ENCODE data around the gene C2orf69. TPM values are rescaled to one million over a fixed set of nuclear protein-coding genes. Genes with fewer than 3 reads are reported as not detected.

C2orf69 gene
- total and polyA plus RNA-seq, 2 of the 8 experiments (the other 6 are each of a cell fraction or from before 2014, with no cell fraction given) = 3.9 to 32.0 TPM

- Histone ChIP-seq H3K23me2 (ENCODE audit: low read depth, low read length) (0 out of 2 replicates have a peak, but pooled peaks cover 1% of the 10 kb centered on the region), H3K9me3 (ENCODE audit: insufficient read depth in 2 of 2, low read depth in 1 of 2, low read length in 1 of 2) (no peaks in the 10 kb centered on the region), H3K27me3 (replicated peaks in 1 of 4; ENCODE audit: control insufficient read depth in 3 of 4, extremely low read depth in 1 of 4, insufficient read depth in 3 of 4, low read length in 3 of 4) (no peaks in the 10 kb centered on the region), H3K4me2 (ENCODE audit: insufficient read depth in 1 of 2, low read depth in 2 of 2, low read length in 2 of 2) (no peak overlapping the region), H2BK120ac (replicated peaks; ENCODE audit: low read depth, low read length) (no peak overlapping the region), H2BK15ac (ENCODE audit: low read length) (no peak overlapping the region), H2BK12ac (ENCODE audit: low read depth, low read length) (no peak overlapping the region), H2AFZ (ENCODE audit: low read length) (no peak overlapping the region), H3K14ac (ENCODE audit: insufficient read length) (no peak overlapping the region), H3K18ac (ENCODE audit: extremely low read depth, low read length) (no peak overlapping the region), H4K91ac (replicated peaks; ENCODE audit: insufficient read length, low read length) (no peak overlapping the region), H4K5ac (ENCODE audit: insufficient read length, low read depth, low read length) (no peak overlapping the region), H2BK5ac (ENCODE audit: low read depth, low read length) (no peak overlapping the region), H2BK20ac (ENCODE audit: low read length) (no peak overlapping the region), H3K56ac (replicated peaks; ENCODE audit: insufficient read length, low read depth, low read length) (no peak overlapping the region), H4K8ac (ENCODE audit: extremely low read depth, insufficient read depth, low read length) (no peak overlapping the region), H4K20me1 (replicated peaks in 1 of 2; ENCODE audit: control insufficient read depth in 1 of 2, insufficient read depth in 2 of 2, low read length in 2 of 2) (no peaks in the 10 kb centered on the region), H2AK5ac (ENCODE audit: low read depth, low read length) (no peak overlapping the region), H3K79me2 (ENCODE audit: control insufficient read depth in 1 of 2, insufficient read depth in 2 of 2, low read length in 2 of 2) (no peaks in the 10 kb centered on the region), H3K79me1 (ENCODE audit: low read depth, low read length) (no peaks in the 10 kb centered on the region), H3K23ac (ENCODE audit: insufficient read length) (no peak overlapping the region), H3K36me3 (ENCODE audit: control insufficient read depth in 2 of 4, insufficient read depth in 4 of 4, low read length in 3 of 4) (no peaks in the 10 kb centered on the region), H3K4me3 (ENCODE audit: extremely low read depth in 1 of 4, insufficient read depth in 2 of 4, low read depth in 3 of 4, low read length in 4 of 4) (no peak overlapping the region), H3K4ac (replicated peaks; ENCODE audit: insufficient read length, low read depth, low read length) (no peak overlapping the region), H3K27ac (ENCODE audit: low read depth, low read length) (no peak overlapping the region), H3K9ac (replicated peaks in 1 of 4; ENCODE audit: extremely low read depth in 1 of 4, low read depth in 3 of 4, low read length in 3 of 4) (no peak overlapping the region), H3K4me1 (replicated peaks in 1 of 4; ENCODE audit: control insufficient read depth in 3 of 4, insufficient read depth in 4 of 4, low read length in 3 of 4) (peaks cover 0 to 16% (median 7%) of the 10 kb centered on the region in 4 experiments; a peak in 4 of 7 replicates)
- TF ChIP-seq GABPA (IDR thresholded peaks at IDR 0.05; ENCODE audit: borderline replicate concordance, insufficient read depth, low read length) (no peak), JUN (IDR thresholded peaks at IDR 0.05; ENCODE audit: low read depth, low read length) (no peak)
- 93% methylated on average over 4 of the region's 4 CpGs; no CpG with 5 or more reads in 1 of the 2 experiments for WGBS, 2 experiments (ENCODE audit: extremely low coverage in 1 of 2, insufficient coverage in 1 of 2, insufficient read length in 1 of 2, insufficient replicate concordance in 2 of 2, low coverage in 1 of 2, low lambda C conversion rate in 2 of 2, missing lambda C conversion rate in 1 of 2)
- DNase-seq (ENCODE audit: low read depth in 1 of 2, low spot score in 2 of 2) (no peak), FAIRE-seq (no peak)
- CTCF ChIA-PET (ENCODE audit: partially characterized antibody) = interaction anchor here (0.8 to 1.9 kb wide), 5 partner anchors 7 to 161 kb away, joined by 3 to 7 read pairs (median 5); no protein-coding TSS in a partner anchor
- POLR2A ChIA-PET (ENCODE audit: partially characterized antibody) = no interaction called here
Measured at GRCh38 chr2:199865905-199866304, 45.2 kb upstream of the C2orf69 start.

Measured in H1 (cell line).